PC-3 (cell line): Measurements from ENCODE around the gene DNAJC3. TPM values are rescaled to one million over a fixed set of nuclear protein-coding genes. Genes with fewer than 3 reads are reported as not detected.

Experiments used
- ATAC-seq: fragments of 200-7000 bp; cut with Tn5 transposase; 2 replicates; pipeline ENCODE4 v1.9.1; 2020; ENCODE audit warnings: mild to moderate bottlenecking, moderate library complexity
- BruUV-seq: library from RNA; stranded (reverse); fragments of 400-500 nt; replicated peaks from 2 replicates; lab custom pipeline; 2021; lab: Mats Ljungman, UMichigan
- CTCF ChIA-PET: fragments of 300-600 bp; sonication (Branson Sonifier 250); formaldehyde crosslinking; loops from one replicate; lab custom pipeline; 2022; ENCODE audit warnings: antibody characterized with exemption; lab: Charles Lee
- POLR2A ChIA-PET: fragments of 300-600 bp; sonication (Branson Sonifier 250); formaldehyde crosslinking; loops from one replicate; lab custom pipeline; 2022; ENCODE audit warnings: antibody characterized with exemption; ENCODE audit not compliant: unreplicated experiment; lab: Charles Lee
- DNase-seq: peaks from one replicate; pipeline ENCODE4 v3.0.0-alpha.2; 2015
- H2AFZ ChIP-seq: fragments of 300-600 bp; sonication (generic); 2 replicates; pipeline ENCODE4 v1.6.0; 2016; ENCODE audit warnings: antibody characterized with exemption, low read length
- H3F3A ChIP-seq: fragments of 300-600 bp; sonication (generic); one replicate; pipeline ENCODE4 v1.6.0; 2017; ENCODE audit warnings: antibody characterized with exemption, low read length, control low read depth, mild to moderate bottlenecking; ENCODE audit not compliant: unreplicated experiment
- H3K27ac ChIP-seq: fragments of 300-600 bp; sonication (generic); 2 replicates; pipeline ENCODE4 v1.5.1; 2016; ENCODE audit warnings: mild to moderate bottlenecking, low read length
- H3K27me3 ChIP-seq: fragments of 300-600 bp; sonication (generic); 2 replicates; pipeline ENCODE4 v1.6.1; 2016; ENCODE audit warnings: low read length, mixed read lengths
- H3K36me3 ChIP-seq: fragments of 300-600 bp; sonication (generic); 2 replicates; pipeline ENCODE4 v1.6.1; 2016; ENCODE audit warnings: low read depth, mixed run types, low read length, mixed read lengths
- H3K4me1 ChIP-seq: fragments of 300-600 bp; sonication (generic); 2 replicates; pipeline ENCODE4 v1.5.1; 2016; ENCODE audit warnings: low read length; ENCODE audit not compliant: insufficient read depth
- H3K4me2 ChIP-seq: fragments of 300-600 bp; sonication (generic); 2 replicates; pipeline ENCODE4 v1.6.0; 2016; ENCODE audit warnings: low read length
- H3K4me3 ChIP-seq: fragments of 300-600 bp; sonication (generic); 2 replicates; pipeline ENCODE4 v1.5.1; 2016; ENCODE audit warnings: mild to moderate bottlenecking, low read length, mixed read lengths
- H3K79me2 ChIP-seq: fragments of 300-600 bp; sonication (generic); 2 replicates; pipeline ENCODE4 v1.6.1; 2017; ENCODE audit warnings: low read length, mixed read lengths
- H3K9ac ChIP-seq: fragments of 300-600 bp; sonication (generic); 2 replicates; pipeline ENCODE4 v1.6.0; 2016; ENCODE audit warnings: mild to moderate bottlenecking, low read length
- H3K9me2 ChIP-seq: fragments of 300-600 bp; sonication (generic); replicated peaks from 2 replicates; pipeline ENCODE4 v1.6.1; 2016; ENCODE audit warnings: mixed run types, low read length, mixed read lengths
- H3K9me3 ChIP-seq: fragments of 300-600 bp; sonication (generic); 2 replicates; pipeline ENCODE4 v1.6.1; 2016; ENCODE audit warnings: low read length, mixed read lengths
- H4K20me1 ChIP-seq: fragments of 300-600 bp; sonication (generic); 2 replicates; pipeline ENCODE4 v1.6.1; 2016; ENCODE audit warnings: low read length, mixed read lengths
- EZH2 ChIP-seq: fragments of 300-600 bp; sonication (generic); IDR thresholded peaks from one replicate; pipeline ENCODE4 v1.6.1; 2017; ENCODE audit warnings: antibody characterized with exemption, mild to moderate bottlenecking, low read length; ENCODE audit not compliant: unreplicated experiment
- EZH2phosphoT487 ChIP-seq: fragments of 300-600 bp; sonication (generic); IDR thresholded peaks from 2 replicates; pipeline ENCODE4 v1.6.1; 2018; ENCODE audit warnings: mild to moderate bottlenecking, antibody characterized with exemption, low read length, borderline replicate concordance
- intact Hi-C: fragments of 100-400 bp; cut with micrococcal nuclease; formaldehyde crosslinking; loops from 2 replicates; pipeline ENCODE4 v1.9.0; 2023
- total RNA-seq: library from RNA; depleted of rRNA; stranded (reverse); fragments of >200 nt; gene quantifications from 2 replicates; pipeline ENCODE4 v1.2.3, GENCODE V29; 2014
- TF ChIP-seq, protein P1 (sequence below): fragments of 300-600 bp; sonication (generic); conservative IDR thresholded peaks from 2 replicates; pipeline ENCODE4 v1.5.1; 2017; ENCODE audit warnings: antibody characterized with exemption, low read depth, mild to moderate bottlenecking, low read length

Gene DNAJC3
- total RNA-seq, 1 experiment from 2014 or later = 20.5 TPM

DNA sequence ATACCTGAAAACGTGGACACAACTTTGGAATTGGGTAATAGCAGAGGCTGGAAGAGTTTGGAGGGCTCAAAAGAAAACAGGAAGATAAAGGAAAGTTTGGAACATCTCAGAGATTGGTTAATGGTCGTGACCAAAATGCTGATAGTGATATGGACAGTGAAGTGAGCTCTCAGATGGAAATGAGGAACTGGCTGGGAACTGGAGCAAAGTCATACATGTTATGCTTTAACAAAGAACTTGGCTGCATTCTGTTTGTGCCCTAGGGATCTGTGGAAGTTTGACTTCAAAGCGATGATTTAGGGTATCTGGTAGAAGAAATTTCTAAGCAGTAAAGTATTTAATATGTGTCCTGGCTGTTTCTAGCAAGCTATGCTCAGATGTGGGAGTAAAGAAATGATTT is 136.2 kb downstream of the DNAJC3 start:
- Histone ChIP-seq H3K4me1 (no peaks in the 10 kb centered on the region), H3K9me2 (no peaks in the 10 kb centered on the region), H2AFZ (no peak overlapping the region), H3K9ac (no peak overlapping the region), H3K36me3 (peaks cover 5% of the 10 kb centered on the region; the same call in 1 of the 2 replicates), H3K27ac (no peak overlapping the region), H3K4me3 (no peak overlapping the region), H3K27me3 (no peaks in the 10 kb centered on the region), H3K9me3 (no peaks in the 10 kb centered on the region), H3F3A (no peaks in the 10 kb centered on the region), H3K79me2 (no peaks in the 10 kb centered on the region), H3K4me2 (no peak overlapping the region), H4K20me1 (no peaks in the 10 kb centered on the region)
- ATAC-seq (no peak), DNase-seq (no peak)
- ChIA-PET POLR2A (no interaction called here), CTCF (no interaction called here)
- intact Hi-C loops = no loop called here
- TF ChIP-seq EZH2 (no peak), EZH2phosphoT487 (no peak)
- TF ChIP-seq, protein P1, sequence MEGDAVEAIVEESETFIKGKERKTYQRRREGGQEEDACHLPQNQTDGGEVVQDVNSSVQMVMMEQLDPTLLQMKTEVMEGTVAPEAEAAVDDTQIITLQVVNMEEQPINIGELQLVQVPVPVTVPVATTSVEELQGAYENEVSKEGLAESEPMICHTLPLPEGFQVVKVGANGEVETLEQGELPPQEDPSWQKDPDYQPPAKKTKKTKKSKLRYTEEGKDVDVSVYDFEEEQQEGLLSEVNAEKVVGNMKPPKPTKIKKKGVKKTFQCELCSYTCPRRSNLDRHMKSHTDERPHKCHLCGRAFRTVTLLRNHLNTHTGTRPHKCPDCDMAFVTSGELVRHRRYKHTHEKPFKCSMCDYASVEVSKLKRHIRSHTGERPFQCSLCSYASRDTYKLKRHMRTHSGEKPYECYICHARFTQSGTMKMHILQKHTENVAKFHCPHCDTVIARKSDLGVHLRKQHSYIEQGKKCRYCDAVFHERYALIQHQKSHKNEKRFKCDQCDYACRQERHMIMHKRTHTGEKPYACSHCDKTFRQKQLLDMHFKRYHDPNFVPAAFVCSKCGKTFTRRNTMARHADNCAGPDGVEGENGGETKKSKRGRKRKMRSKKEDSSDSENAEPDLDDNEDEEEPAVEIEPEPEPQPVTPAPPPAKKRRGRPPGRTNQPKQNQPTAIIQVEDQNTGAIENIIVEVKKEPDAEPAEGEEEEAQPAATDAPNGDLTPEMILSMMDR = no peak
- BruUV-seq = no TSS peak

DNA sequence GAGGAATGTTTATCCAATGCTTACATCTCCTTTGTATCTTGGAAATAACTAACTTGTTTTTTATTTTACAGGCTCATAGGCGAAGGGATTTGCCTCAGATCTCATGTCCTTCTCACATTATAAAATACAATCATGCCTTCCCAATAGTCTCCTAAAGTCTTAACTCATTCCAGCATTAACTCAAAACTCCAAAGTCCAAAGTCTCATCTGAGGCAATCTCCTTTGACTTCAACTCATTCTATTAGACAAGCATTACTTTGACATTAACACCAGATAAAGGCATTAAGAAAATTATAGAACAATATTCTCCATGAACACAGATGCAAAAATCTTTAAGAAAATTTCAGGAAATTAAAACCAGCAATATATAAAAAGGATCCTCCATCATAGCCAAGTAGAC is 137.6 kb downstream of the DNAJC3 start:
- no TSS peak for BruUV-seq

DNA sequence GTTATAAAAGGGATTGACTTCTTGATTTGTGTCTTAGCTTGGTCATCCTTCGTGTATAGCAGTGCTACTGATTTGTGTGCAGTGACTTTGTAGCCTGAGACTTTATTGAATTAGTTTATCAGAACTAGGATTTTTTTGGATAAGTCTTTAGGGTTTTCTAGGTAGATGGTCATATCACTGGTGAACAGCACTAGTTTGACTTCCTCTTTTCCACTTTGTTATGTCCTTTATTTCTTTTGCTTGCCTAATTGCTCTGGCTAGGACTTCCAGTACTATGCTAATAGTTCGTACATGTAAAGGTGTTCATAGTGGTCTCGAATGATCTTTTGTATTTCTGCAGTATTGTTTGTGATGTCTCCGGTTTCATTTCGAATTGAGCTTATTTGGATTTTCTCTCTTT is 145.4 kb downstream of the DNAJC3 start:
- ChIA-PET POLR2A (no interaction called here), CTCF (no interaction called here)
- H3K27ac ChIP-seq = no peak overlapping the region
- no TSS peak for BruUV-seq
- no peak for DNase-seq
- no peaks in the 10 kb centered on the region for H3K4me1 ChIP-seq
- intact Hi-C loops = no loop called here
- H3K36me3 ChIP-seq = no peaks in the 10 kb centered on the region
- no peaks in the 10 kb centered on the region for H3F3A ChIP-seq
- no peak for ATAC-seq
- H2AFZ ChIP-seq = no peak overlapping the region
- H3K9me3 ChIP-seq = no peaks in the 10 kb centered on the region
- H3K9me2 ChIP-seq = no peaks in the 10 kb centered on the region
- H3K4me3 ChIP-seq = no peak overlapping the region
- no peaks in the 10 kb centered on the region for H3K79me2 ChIP-seq
- TF ChIP-seq, protein P1 = no peak
- TF ChIP-seq EZH2 (no peak), EZH2phosphoT487 (no peak)
- H3K27me3 ChIP-seq = no peaks in the 10 kb centered on the region
- H3K9ac ChIP-seq = no peak overlapping the region
- no peak overlapping the region for H3K4me2 ChIP-seq
- H4K20me1 ChIP-seq = no peaks in the 10 kb centered on the region

More for the DNA sequence above, 137.6 kb downstream of the DNAJC3 start:
- intact Hi-C loops = no loop called here
- H3F3A ChIP-seq = no peaks in the 10 kb centered on the region
- H2AFZ ChIP-seq = no peak overlapping the region
- H3K4me2 ChIP-seq = no peak overlapping the region
- H4K20me1 ChIP-seq = no peaks in the 10 kb centered on the region
- no peaks in the 10 kb centered on the region for H3K9me2 ChIP-seq
- H3K9me3 ChIP-seq = no peaks in the 10 kb centered on the region
- H3K27ac ChIP-seq = no peak overlapping the region
- H3K4me1 ChIP-seq = no peaks in the 10 kb centered on the region
- no peak overlapping the region for H3K9ac ChIP-seq
- no peak for TF ChIP-seq EZH2phosphoT487
- CTCF ChIA-PET = no interaction called here
- POLR2A ChIA-PET = no interaction called here
- no peaks in the 10 kb centered on the region for H3K27me3 ChIP-seq
- no peak for ATAC-seq
- DNase-seq = no peak
- H3K4me3 ChIP-seq = no peak overlapping the region
- no peaks in the 10 kb centered on the region for H3K79me2 ChIP-seq
- H3K36me3 ChIP-seq = peaks cover 5% of the 10 kb centered on the region; the same call in 1 of the 2 replicates
